ENCODE measurements around the gene KYNU.

GRCh38 chr2:143029141-143029540, 151.7 kb downstream of the KYNU start:
- TF ChIP-seq CTCF (IDR thresholded peaks at IDR 0.05) (no peak), POLR2A (IDR thresholded peaks at IDR 0.05) (no peak)
